Activated effector memory CD4-positive, alpha-beta T cell treated with anti-CD3 and anti-CD28 coated beads, Interleukin-2, amount 50 U/mL, for 16 hours (primary cell): Measurements from ENCODE around the gene NKAIN2.

Experiments
- DNase-seq: peaks from one replicate; pipeline ENCODE4 v3.0.0-alpha.2; 2020

The NKAIN2 gene

DNA sequence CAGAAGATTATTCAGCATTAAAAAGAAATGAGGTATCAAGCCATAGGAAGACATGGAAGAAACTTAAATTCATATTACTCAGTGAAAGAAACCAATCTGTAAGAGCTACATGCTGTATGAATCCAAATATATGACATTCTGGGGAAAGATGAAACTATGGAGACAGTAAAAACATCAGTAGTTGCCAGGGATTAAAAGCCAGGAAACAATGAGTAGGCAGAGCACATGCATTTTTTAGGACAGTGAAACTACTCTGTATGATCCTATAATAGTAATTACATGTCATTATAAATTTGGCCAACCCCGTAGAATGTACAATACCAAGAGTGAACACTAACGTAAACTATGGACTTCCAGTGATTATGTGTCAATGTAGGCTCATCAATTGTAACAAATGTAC is 1065.8 kb downstream of the NKAIN2 start:
- no peak for DNase-seq

GRCh38 chr6:124870611-124871459 is 1067.2 kb downstream of the NKAIN2 start:
- DNase-seq: no peak

- DNase-seq: no peak
These were observed 1068.8 kb downstream of the NKAIN2 start for GRCh38 chr6:124872361-124873065.

GRCh38 chr6:124873066-124873410 is 1069.4 kb downstream of the NKAIN2 start:
- DNase-seq: no peak
